Neural cell (in vitro differentiated cells): Measurements from ENCODE around the gene BUD31.

Source experiments
- CTCF ChIP-seq: fragments of 450-650 bp; IDR thresholded peaks from 2 replicates; pipeline ENCODE4 v1.5.1; 2014; ENCODE audit warnings: antibody characterized with exemption, mild to moderate bottlenecking, moderate library complexity; ENCODE audit not compliant: poor library complexity, severe bottlenecking
- EP300 ChIP-seq: fragments of 450-650 bp; conservative IDR thresholded peaks from 2 replicates; pipeline ENCODE4 v1.6.1; 2014; ENCODE audit warnings: antibody characterized with exemption, mild to moderate bottlenecking, moderate library complexity; ENCODE audit not compliant: poor library complexity, severe bottlenecking
- EZH2 ChIP-seq: fragments of 200-600, 300-800 bp; shearing (Covaris generic), sonication (generic); IDR thresholded peaks from 2 replicates; pipeline ENCODE4 v1.6.1; 2014; ENCODE audit warnings: antibody characterized with exemption, low read length, borderline replicate concordance, mild to moderate bottlenecking; ENCODE audit not compliant: insufficient read depth, poor library complexity, severe bottlenecking
- POLR2AphosphoS5 ChIP-seq: IDR thresholded peaks from 2 replicates; pipeline ENCODE4 v1.6.1; 2012
- RAD21 ChIP-seq: fragments of 450-650 bp; conservative IDR thresholded peaks from 2 replicates; pipeline ENCODE4 v1.6.1; 2014; ENCODE audit warnings: antibody characterized with exemption, mild to moderate bottlenecking, moderate library complexity
- TAF1 ChIP-seq: IDR thresholded peaks from 2 replicates; pipeline ENCODE4 v1.6.1; 2012; ENCODE audit warnings: low read depth

GRCh38 chr7:99363286-99363685, 45.5 kb upstream of the BUD31 start:
- TF ChIP-seq CTCF: no peak
- TF ChIP-seq TAF1: no peak
- TF ChIP-seq EZH2: no peak
- TF ChIP-seq EP300: no peak
- no peak for TF ChIP-seq RAD21
- TF ChIP-seq POLR2AphosphoS5: no peak
